ENCODE results near the gene PVR. TPM values are rescaled to one million over a fixed set of nuclear protein-coding genes. Genes with fewer than 3 reads are reported as not detected.

PVR gene
- total and polyA plus RNA-seq, 10 of the 15 experiments (the other 5 are each of a cell fraction or from before 2014, with no cell fraction given): 0.07 to 4.0 (median 1.9) TPM

DNA sequence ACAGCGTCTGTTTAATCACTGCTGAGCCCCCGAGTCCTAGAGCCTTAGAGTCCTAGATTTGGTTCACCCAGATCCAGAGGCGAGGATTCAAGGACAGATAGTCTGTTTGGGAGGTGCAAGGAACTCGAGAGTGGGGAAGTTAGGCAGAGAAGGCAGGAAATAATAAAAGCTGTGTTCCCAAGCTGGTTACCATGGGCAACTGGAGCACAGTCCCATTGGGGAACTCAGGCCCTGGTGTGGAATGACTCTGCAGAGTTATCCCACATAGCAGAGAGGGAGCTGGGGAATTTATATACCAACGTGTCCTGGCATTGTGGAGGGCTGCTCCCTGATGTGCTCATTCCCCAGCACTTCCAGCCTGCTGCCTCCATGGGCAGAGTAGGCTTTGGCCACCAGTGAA is 20.6 kb upstream of the PVR start:
- intact Hi-C loops (cut with micrococcal nuclease; ENCODE audit: unreplicated experiment): no loop called here
- ChIA-PET POLR2A (no interaction called here), SMC1A (ENCODE audit: uncharacterized antibody, unreplicated experiment) (interaction anchor here (0.9 kb wide), 1 partner anchor 304 kb away, joined by 3 read pairs; no protein-coding TSS in a partner anchor), CTCF (no interaction called here), RAD21 (ENCODE audit: unreplicated experiment) (no interaction called here)
- Histone ChIP-seq H3K9ac (ENCODE audit: control insufficient read depth, insufficient read depth, low read length) (no peak overlapping the region), H3K9me3 (replicated peaks; ENCODE audit: control insufficient read depth, insufficient read depth, low read length) (no peaks in the 10 kb centered on the region; the same call in 2 of the 3 replicates), H2AFZ (ENCODE audit: control insufficient read depth, low read depth, low read length) (no peak overlapping the region), H3K27me3 (replicated peaks in 1 of 2; ENCODE audit: control insufficient read depth in 2 of 2, insufficient read depth in 2 of 2, low read length in 1 of 2) (no peaks in the 10 kb centered on the region), H3K4me3 (no peak overlapping the region), H3K79me2 (ENCODE audit: control insufficient read depth, insufficient read depth, low read length) (no peaks in the 10 kb centered on the region), H4K20me1 (ENCODE audit: control insufficient read depth, insufficient read depth) (no peaks in the 10 kb centered on the region), H3K4me2 (ENCODE audit: control insufficient read depth, insufficient read depth) (no peak overlapping the region), H3K27ac (ENCODE audit: control insufficient read depth, insufficient read depth) (no peak overlapping the region), H3K36me3 (ENCODE audit: control insufficient read depth in 2 of 2, insufficient read depth in 2 of 2, low read length in 1 of 2) (no peaks in the 10 kb centered on the region), H3K4me1 (ENCODE audit: control insufficient read depth, insufficient read depth, low read length) (no peaks in the 10 kb centered on the region)
- FAIRE-seq: no peak
- 1% methylated on average over 5 of the region's 5 CpGs for WGBS (ENCODE audit: insufficient coverage, insufficient replicate concordance, low lambda C conversion rate, missing lambda C conversion rate)
- BruUV-seq (replicated peaks): no TSS peak
- ATAC-seq: no peak
- no peak for DNase-seq (ENCODE audit: low read depth, low spot score)
- in situ Hi-C loops (cut with MboI): no loop called here
- TF ChIP-seq RUNX3 (IDR thresholded peaks at IDR 0.05; ENCODE audit: low read length): no peak
- no peak for TF ChIP-seq RELA (IDR thresholded peaks at IDR 0.05; ENCODE audit: borderline replicate concordance, partially characterized antibody)
- TF ChIP-seq EED (IDR thresholded peaks at IDR 0.05; ENCODE audit: low read depth): no peak
- TF ChIP-seq, protein P1, sequence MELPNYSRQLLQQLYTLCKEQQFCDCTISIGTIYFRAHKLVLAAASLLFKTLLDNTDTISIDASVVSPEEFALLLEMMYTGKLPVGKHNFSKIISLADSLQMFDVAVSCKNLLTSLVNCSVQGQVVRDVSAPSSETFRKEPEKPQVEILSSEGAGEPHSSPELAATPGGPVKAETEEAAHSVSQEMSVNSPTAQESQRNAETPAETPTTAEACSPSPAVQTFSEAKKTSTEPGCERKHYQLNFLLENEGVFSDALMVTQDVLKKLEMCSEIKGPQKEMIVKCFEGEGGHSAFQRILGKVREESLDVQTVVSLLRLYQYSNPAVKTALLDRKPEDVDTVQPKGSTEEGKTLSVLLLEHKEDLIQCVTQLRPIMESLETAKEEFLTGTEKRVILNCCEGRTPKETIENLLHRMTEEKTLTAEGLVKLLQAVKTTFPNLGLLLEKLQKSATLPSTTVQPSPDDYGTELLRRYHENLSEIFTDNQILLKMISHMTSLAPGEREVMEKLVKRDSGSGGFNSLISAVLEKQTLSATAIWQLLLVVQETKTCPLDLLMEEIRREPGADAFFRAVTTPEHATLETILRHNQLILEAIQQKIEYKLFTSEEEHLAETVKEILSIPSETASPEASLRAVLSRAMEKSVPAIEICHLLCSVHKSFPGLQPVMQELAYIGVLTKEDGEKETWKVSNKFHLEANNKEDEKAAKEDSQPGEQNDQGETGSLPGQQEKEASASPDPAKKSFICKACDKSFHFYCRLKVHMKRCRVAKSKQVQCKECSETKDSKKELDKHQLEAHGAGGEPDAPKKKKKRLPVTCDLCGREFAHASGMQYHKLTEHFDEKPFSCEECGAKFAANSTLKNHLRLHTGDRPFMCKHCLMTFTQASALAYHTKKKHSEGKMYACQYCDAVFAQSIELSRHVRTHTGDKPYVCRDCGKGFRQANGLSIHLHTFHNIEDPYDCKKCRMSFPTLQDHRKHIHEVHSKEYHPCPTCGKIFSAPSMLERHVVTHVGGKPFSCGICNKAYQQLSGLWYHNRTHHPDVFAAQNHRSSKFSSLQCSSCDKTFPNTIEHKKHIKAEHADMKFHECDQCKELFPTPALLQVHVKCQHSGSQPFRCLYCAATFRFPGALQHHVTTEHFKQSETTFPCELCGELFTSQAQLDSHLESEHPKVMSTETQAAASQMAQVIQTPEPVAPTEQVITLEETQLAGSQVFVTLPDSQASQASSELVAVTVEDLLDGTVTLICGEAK (IDR thresholded peaks at IDR 0.05; ENCODE audit: borderline replicate concordance): no peak
- TF ChIP-seq ESRRA (IDR thresholded peaks at IDR 0.05; ENCODE audit: low read length): no peak
- no peak for TF ChIP-seq TCF7 (IDR thresholded peaks at IDR 0.05; ENCODE audit: borderline replicate concordance)
- TF ChIP-seq, protein P2, sequence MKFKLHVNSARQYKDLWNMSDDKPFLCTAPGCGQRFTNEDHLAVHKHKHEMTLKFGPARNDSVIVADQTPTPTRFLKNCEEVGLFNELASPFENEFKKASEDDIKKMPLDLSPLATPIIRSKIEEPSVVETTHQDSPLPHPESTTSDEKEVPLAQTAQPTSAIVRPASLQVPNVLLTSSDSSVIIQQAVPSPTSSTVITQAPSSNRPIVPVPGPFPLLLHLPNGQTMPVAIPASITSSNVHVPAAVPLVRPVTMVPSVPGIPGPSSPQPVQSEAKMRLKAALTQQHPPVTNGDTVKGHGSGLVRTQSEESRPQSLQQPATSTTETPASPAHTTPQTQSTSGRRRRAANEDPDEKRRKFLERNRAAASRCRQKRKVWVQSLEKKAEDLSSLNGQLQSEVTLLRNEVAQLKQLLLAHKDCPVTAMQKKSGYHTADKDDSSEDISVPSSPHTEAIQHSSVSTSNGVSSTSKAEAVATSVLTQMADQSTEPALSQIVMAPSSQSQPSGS (IDR thresholded peaks at IDR 0.05; ENCODE audit: low read length): no peak
- no peak for TF ChIP-seq TARDBP (IDR thresholded peaks at IDR 0.05; ENCODE audit: borderline replicate concordance)
- TF ChIP-seq, protein P3, sequence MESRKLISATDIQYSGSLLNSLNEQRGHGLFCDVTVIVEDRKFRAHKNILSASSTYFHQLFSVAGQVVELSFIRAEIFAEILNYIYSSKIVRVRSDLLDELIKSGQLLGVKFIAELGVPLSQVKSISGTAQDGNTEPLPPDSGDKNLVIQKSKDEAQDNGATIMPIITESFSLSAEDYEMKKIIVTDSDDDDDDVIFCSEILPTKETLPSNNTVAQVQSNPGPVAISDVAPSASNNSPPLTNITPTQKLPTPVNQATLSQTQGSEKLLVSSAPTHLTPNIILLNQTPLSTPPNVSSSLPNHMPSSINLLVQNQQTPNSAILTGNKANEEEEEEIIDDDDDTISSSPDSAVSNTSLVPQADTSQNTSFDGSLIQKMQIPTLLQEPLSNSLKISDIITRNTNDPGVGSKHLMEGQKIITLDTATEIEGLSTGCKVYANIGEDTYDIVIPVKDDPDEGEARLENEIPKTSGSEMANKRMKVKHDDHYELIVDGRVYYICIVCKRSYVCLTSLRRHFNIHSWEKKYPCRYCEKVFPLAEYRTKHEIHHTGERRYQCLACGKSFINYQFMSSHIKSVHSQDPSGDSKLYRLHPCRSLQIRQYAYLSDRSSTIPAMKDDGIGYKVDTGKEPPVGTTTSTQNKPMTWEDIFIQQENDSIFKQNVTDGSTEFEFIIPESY (IDR thresholded peaks at IDR 0.05): no peak
- TF ChIP-seq HDAC6 (IDR thresholded peaks at IDR 0.05; ENCODE audit: unreplicated experiment): no peak
- no peak for TF ChIP-seq DPF2 (IDR thresholded peaks at IDR 0.05)
- TF ChIP-seq, protein P4, sequence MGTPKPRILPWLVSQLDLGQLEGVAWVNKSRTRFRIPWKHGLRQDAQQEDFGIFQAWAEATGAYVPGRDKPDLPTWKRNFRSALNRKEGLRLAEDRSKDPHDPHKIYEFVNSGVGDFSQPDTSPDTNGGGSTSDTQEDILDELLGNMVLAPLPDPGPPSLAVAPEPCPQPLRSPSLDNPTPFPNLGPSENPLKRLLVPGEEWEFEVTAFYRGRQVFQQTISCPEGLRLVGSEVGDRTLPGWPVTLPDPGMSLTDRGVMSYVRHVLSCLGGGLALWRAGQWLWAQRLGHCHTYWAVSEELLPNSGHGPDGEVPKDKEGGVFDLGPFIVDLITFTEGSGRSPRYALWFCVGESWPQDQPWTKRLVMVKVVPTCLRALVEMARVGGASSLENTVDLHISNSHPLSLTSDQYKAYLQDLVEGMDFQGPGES (IDR thresholded peaks at IDR 0.05): no peak
- TF ChIP-seq CHD2 (IDR thresholded peaks at IDR 0.05; ENCODE audit: borderline replicate concordance, low read depth, low read length): no peak
- TF ChIP-seq, protein P5, sequence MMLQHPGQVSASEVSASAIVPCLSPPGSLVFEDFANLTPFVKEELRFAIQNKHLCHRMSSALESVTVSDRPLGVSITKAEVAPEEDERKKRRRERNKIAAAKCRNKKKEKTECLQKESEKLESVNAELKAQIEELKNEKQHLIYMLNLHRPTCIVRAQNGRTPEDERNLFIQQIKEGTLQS (IDR thresholded peaks at IDR 0.05; ENCODE audit: borderline replicate concordance, extremely low read depth, low read depth, low read length): no peak
- TF ChIP-seq MXI1 (IDR thresholded peaks at IDR 0.05; ENCODE audit: low read depth, low read length): no peak
- TF ChIP-seq STAT3 (IDR thresholded peaks at IDR 0.05; ENCODE audit: low read depth, low read length): no peak
- no peak for TF ChIP-seq NRF1 (conservative IDR thresholded peaks at IDR 0.05; ENCODE audit: low read depth, low read length)
- no peak for TF ChIP-seq RAD51 (IDR thresholded peaks at IDR 0.05)
